ENCODE results near the gene ABCA10.

The ABCA10 gene

GRCh38 chr17:69267219-69267618 lies 38.6 kb upstream of the ABCA10 start:
- Histone ChIP-seq H3K4me3 (ENCODE audit: insufficient read depth, low read length, poor library complexity, severe bottlenecking) (no peak overlapping the region), H3K9me3 (ENCODE audit: insufficient read depth, low read length) (no peaks in the 10 kb centered on the region), H3F3A (ENCODE audit: insufficient read depth) (no peaks in the 10 kb centered on the region), H3K79me2 (ENCODE audit: insufficient read depth, low read length) (no peaks in the 10 kb centered on the region), H2AFZ (ENCODE audit: low read depth, low read length, severe bottlenecking) (no peak overlapping the region), H3K27me3 (ENCODE audit: low read length) (no peaks in the 10 kb centered on the region), H3K27ac (ENCODE audit: low read depth, low read length) (no peak overlapping the region), H3K4me2 (ENCODE audit: low read depth, low read length, poor library complexity, severe bottlenecking) (no peak overlapping the region), H4K20me1 (ENCODE audit: low read depth, low read length) (no peaks in the 10 kb centered on the region), H3K36me3 (ENCODE audit: low read length) (no peaks in the 10 kb centered on the region), H3K9me2 (replicated peaks; ENCODE audit: insufficient read depth, low read length) (no peaks in the 10 kb centered on the region), H3K9ac (ENCODE audit: low read length) (no peak overlapping the region)
- no peak for TF ChIP-seq EZH2phosphoT487 (conservative IDR thresholded peaks at IDR 0.05; ENCODE audit: low read length)
- TF ChIP-seq, protein P1, sequence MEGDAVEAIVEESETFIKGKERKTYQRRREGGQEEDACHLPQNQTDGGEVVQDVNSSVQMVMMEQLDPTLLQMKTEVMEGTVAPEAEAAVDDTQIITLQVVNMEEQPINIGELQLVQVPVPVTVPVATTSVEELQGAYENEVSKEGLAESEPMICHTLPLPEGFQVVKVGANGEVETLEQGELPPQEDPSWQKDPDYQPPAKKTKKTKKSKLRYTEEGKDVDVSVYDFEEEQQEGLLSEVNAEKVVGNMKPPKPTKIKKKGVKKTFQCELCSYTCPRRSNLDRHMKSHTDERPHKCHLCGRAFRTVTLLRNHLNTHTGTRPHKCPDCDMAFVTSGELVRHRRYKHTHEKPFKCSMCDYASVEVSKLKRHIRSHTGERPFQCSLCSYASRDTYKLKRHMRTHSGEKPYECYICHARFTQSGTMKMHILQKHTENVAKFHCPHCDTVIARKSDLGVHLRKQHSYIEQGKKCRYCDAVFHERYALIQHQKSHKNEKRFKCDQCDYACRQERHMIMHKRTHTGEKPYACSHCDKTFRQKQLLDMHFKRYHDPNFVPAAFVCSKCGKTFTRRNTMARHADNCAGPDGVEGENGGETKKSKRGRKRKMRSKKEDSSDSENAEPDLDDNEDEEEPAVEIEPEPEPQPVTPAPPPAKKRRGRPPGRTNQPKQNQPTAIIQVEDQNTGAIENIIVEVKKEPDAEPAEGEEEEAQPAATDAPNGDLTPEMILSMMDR (IDR thresholded peaks at IDR 0.05; ENCODE audit: insufficient read depth, low read length, poor library complexity, severe bottlenecking), result no peak

GRCh38 chr17:69265873-69266272 lies 37.2 kb upstream of the ABCA10 start:
- no peak overlapping the region for H3K27ac ChIP-seq (ENCODE audit: low read depth, low read length)
- no peaks in the 10 kb centered on the region for H3F3A ChIP-seq (ENCODE audit: insufficient read depth)
- H3K9me2 ChIP-seq (replicated peaks; ENCODE audit: insufficient read depth, low read length), result no peaks in the 10 kb centered on the region
- no peak overlapping the region for H3K4me3 ChIP-seq (ENCODE audit: insufficient read depth, low read length, poor library complexity, severe bottlenecking)
- no peak overlapping the region for H3K9ac ChIP-seq (ENCODE audit: low read length)
- H3K27me3 ChIP-seq (ENCODE audit: low read length), result no peaks in the 10 kb centered on the region
- TF ChIP-seq, protein P1 (IDR thresholded peaks at IDR 0.05; ENCODE audit: insufficient read depth, low read length, poor library complexity, severe bottlenecking), result no peak
- no peak for TF ChIP-seq EZH2phosphoT487 (conservative IDR thresholded peaks at IDR 0.05; ENCODE audit: low read length)
- H3K4me2 ChIP-seq (ENCODE audit: low read depth, low read length, poor library complexity, severe bottlenecking), result no peak overlapping the region
- H3K79me2 ChIP-seq (ENCODE audit: insufficient read depth, low read length), result no peaks in the 10 kb centered on the region
- H2AFZ ChIP-seq (ENCODE audit: low read depth, low read length, severe bottlenecking), result no peak overlapping the region
- no peaks in the 10 kb centered on the region for H3K36me3 ChIP-seq (ENCODE audit: low read length)
- H4K20me1 ChIP-seq (ENCODE audit: low read depth, low read length), result no peaks in the 10 kb centered on the region
- H3K9me3 ChIP-seq (ENCODE audit: insufficient read depth, low read length), result no peaks in the 10 kb centered on the region

DNA sequence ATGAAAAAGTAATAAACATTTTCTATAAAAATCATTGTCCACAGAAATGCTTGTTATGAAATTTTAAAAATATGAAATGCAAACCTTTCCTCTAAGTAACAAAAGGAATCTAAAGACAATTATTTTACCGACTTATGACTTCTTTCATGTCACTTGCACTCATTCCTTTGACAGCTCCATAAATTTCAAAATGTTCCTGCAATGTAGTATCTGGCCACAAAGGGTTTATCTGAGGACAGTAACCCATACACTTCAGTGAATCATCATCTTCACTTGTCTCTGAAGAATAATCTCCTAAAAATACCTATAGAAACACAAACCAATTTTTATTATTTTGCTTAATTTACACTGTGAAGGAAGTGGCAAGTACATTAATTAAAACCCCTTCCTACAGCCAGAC lies 25.6 kb upstream of the ABCA10 start:
- Histone ChIP-seq H3K27ac (ENCODE audit: low read depth, low read length) (no peak overlapping the region), H3K36me3 (ENCODE audit: low read length) (no peaks in the 10 kb centered on the region), H4K20me1 (ENCODE audit: low read depth, low read length) (no peaks in the 10 kb centered on the region), H3K9me2 (replicated peaks; ENCODE audit: insufficient read depth, low read length) (no peaks in the 10 kb centered on the region), H3K79me2 (ENCODE audit: insufficient read depth, low read length) (no peaks in the 10 kb centered on the region), H2AFZ (ENCODE audit: low read depth, low read length, severe bottlenecking) (no peak overlapping the region), H3F3A (ENCODE audit: insufficient read depth) (no peaks in the 10 kb centered on the region; the same call in 1 of the 2 replicates), H3K27me3 (ENCODE audit: low read length) (no peaks in the 10 kb centered on the region), H3K4me3 (ENCODE audit: insufficient read depth, low read length, poor library complexity, severe bottlenecking) (no peak overlapping the region), H3K9me3 (ENCODE audit: insufficient read depth, low read length) (no peaks in the 10 kb centered on the region), H3K4me2 (ENCODE audit: low read depth, low read length, poor library complexity, severe bottlenecking) (no peak overlapping the region), H3K9ac (ENCODE audit: low read length) (no peak overlapping the region)
- TF ChIP-seq EZH2phosphoT487 (conservative IDR thresholded peaks at IDR 0.05; ENCODE audit: low read length), result no peak
- TF ChIP-seq, protein P1 (IDR thresholded peaks at IDR 0.05; ENCODE audit: insufficient read depth, low read length, poor library complexity, severe bottlenecking), result no peak
